Activated T-helper 1 cell treated with anti-CD3 and anti-CD28 coated beads, Interleukin-12 subunit alpha, Interleukin-12 subunit beta, Interleukin-2, Interleukin-4 antibody, amounts not matched to agents 30 ng/mL and 10 ng/mL and 1 ng/mL, durations not matched to agents 14 hours and 24 hours and 36 hours (primary cell): ENCODE results near the gene SVIL. TPM values are rescaled to one million over a fixed set of nuclear protein-coding genes. Genes with fewer than 3 reads are reported as not detected.
A peak's percentile ranks its signal among the peaks of the same experiment; 100 is the strongest.

ENCODE experiments used
- DNase-seq: peaks from one replicate; pipeline ENCODE4 v3.0.0; 2021; ENCODE audit warnings: low spot score
- H3K27ac Mint-ChIP-seq: one replicate; pipeline ENCODE4 v1.8.0; 2021; ENCODE audit warnings: mild to moderate bottlenecking, mixed read lengths
- H3K27me3 Mint-ChIP-seq: one replicate; pipeline ENCODE4 v1.8.0; 2022; ENCODE audit warnings: mild to moderate bottlenecking, moderate library complexity, mixed read lengths; ENCODE audit not compliant: insufficient read depth
- H3K36me3 Mint-ChIP-seq: one replicate; pipeline ENCODE4 v1.8.0; 2021; ENCODE audit warnings: low read depth, mixed read lengths
- H3K4me1 Mint-ChIP-seq: one replicate; pipeline ENCODE4 v1.8.0; 2021; ENCODE audit warnings: low read depth, mixed read lengths
- H3K4me3 Mint-ChIP-seq: one replicate; pipeline ENCODE4 v1.8.0; 2021; ENCODE audit warnings: mild to moderate bottlenecking, moderate library complexity, mixed read lengths
- H3K9me3 Mint-ChIP-seq: one replicate; pipeline ENCODE4 v1.8.0; 2021; ENCODE audit warnings: mixed read lengths
- intact Hi-C: fragments of 100-400 bp; cut with micrococcal nuclease; formaldehyde crosslinking; loops from one replicate; pipeline ENCODE4 v1.15.1; 2024
- total RNA-seq: library from RNA; stranded (reverse); gene quantifications from 2 replicates; pipeline ENCODE4 v1.2.3, GENCODE V29; 2022

Gene SVIL
- total RNA-seq, 1 donor from 2014 or later: 8.1 TPM

DNA sequence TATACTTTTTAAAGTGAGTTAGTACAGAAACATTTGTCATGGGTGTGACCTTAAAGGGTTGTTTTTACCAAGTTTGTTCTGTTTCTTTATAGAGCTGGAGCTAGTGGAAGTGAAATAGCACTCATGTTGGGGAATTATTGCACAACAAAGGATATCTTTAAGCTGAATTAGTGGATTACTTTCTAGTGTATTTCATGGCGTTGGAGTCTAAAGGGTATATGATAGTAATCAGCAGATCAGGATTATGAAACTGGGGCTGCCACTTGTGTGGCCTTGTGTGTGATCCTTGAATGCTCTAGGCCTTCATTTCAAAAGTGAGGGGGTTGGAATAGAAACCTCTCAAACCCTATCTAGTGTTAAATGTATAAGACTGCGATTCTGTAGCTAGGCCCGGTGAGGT lies 222.3 kb downstream of the SVIL start:
- Mint-ChIP-seq H3K36me3 (peaks cover 16% of the 10 kb centered on the region), H3K27me3 (no peaks in the 10 kb centered on the region), H3K4me1 (peaks cover 44% of the 10 kb centered on the region), H3K9me3 (peaks cover 3% of the 10 kb centered on the region), H3K4me3 (no peak overlapping the region), H3K27ac (no peak overlapping the region)
- no peak for DNase-seq
- intact Hi-C loops: no loop called here

- H3K4me1 Mint-ChIP-seq: peaks cover 44% of the 10 kb centered on the region
- DNase-seq: no peak
- H3K9me3 Mint-ChIP-seq: peaks cover 7% of the 10 kb centered on the region
- H3K4me3 Mint-ChIP-seq: no peak overlapping the region
- peaks cover 14% of the 10 kb centered on the region for H3K36me3 Mint-ChIP-seq
- no peaks in the 10 kb centered on the region for H3K27me3 Mint-ChIP-seq
- no peak overlapping the region for H3K27ac Mint-ChIP-seq
- intact Hi-C loops: no loop called here
These were observed 223.0 kb downstream of the SVIL start for GRCh38 chr10:29411666-29412315.

DNA sequence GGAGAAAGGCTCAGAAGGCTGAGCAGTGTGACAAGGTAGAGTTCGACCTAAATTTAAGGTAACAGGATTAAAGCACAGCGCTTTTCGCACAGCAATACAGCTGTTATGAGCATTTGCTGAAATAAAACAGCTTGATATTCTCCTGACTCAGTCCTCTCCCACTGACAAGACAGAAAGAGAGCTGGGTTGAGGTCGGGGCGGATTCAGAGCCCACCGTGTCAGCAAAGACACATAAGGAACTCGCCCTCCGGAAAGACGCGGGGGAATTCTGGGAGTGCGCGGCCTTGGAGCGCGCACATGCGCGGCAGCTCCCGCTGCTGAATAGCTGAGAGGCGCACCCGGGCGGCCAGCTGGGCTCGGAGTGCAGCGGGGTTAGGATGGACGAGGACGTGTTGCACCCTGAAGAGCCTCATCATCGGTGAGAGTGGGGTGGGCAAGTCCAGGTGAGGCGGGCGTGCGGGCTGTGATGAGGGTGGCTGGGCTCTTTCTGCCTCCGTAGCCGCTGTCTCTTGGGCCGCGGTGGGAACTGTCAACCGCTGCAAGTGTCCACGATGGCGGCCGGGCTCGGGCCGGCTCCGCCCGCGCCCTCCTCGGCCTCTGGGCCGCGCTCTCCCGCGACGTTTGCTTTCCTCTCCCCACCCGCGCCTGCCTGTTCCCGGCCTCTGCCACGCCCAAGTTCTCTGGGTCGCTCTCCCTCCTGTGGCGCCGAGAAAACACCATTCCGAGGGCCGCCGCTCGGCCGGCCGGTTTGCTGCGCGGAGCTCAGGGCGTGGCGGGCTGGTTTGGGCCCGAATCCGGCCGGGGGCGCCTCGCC lies 225.3 kb downstream of the SVIL start:
- no peaks in the 10 kb centered on the region for H3K27me3 Mint-ChIP-seq
- peaks cover 34% of the 10 kb centered on the region for H3K4me1 Mint-ChIP-seq
- H3K36me3 Mint-ChIP-seq: peaks cover 7% of the 10 kb centered on the region
- intact Hi-C loops: loop anchor here (5.0 kb wide), 1 partner anchor 38 kb away; no protein-coding TSS in a partner anchor
- H3K4me3 Mint-ChIP-seq: peak overlapping the region; percentile 98
- peaks cover 7% of the 10 kb centered on the region for H3K9me3 Mint-ChIP-seq
- peak overlapping the region; percentile 90 for H3K27ac Mint-ChIP-seq
- DNase-seq: peak; percentile 28

DNA sequence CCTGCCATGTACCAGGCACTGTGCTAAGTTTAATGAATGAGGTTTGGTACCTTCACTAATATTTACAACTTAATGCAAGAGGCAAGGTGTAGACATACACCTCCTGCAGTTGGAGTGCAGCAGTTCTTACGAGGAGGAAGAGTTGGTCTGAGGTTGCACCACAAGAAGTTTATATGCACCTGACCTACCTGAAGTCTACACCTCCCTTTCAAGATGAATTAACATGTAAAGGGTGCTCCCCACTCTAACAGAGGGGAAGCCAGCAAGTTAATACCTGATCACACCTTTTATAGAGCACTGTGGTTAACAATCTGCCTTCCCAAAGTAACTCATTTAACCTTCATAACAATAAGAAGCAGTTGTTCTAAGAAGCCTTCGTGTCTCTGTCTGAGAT lies 225.9 kb downstream of the SVIL start:
- Mint-ChIP-seq H3K4me3 (peak overlapping the region; percentile 98), H3K27me3 (no peaks in the 10 kb centered on the region), H3K27ac (peak overlapping the region; percentile 90), H3K4me1 (peaks cover 34% of the 10 kb centered on the region), H3K36me3 (peaks cover 7% of the 10 kb centered on the region), H3K9me3 (peaks cover 7% of the 10 kb centered on the region)
- intact Hi-C loops: loop anchor here (5.0 kb wide), 1 partner anchor 38 kb away; no protein-coding TSS in a partner anchor
- no peak for DNase-seq
